H1 (cell line): ENCODE results near the gene MYO18A.

Source experiments
- CEBPB ChIP-seq: IDR thresholded peaks from 2 replicates; pipeline ENCODE4 v1.6.1; 2012; ENCODE audit warnings: low read depth, low read length
- EGR1 ChIP-seq: IDR thresholded peaks from 2 replicates; pipeline ENCODE4 v1.6.1; 2011; ENCODE audit warnings: low read depth, low read length, borderline replicate concordance
- HDAC2 ChIP-seq, 2 experiments: fragments of 300-600 bp in 1 of 2; sonication (generic) in 1 of 2; IDR thresholded peaks; 2 replicates each; pipeline ENCODE4 v1.6.1; 2011 to 2012; ENCODE audit warnings: low read depth in 2 of 2, low read length in 2 of 2, mild to moderate bottlenecking in 2 of 2, moderate library complexity in 2 of 2, borderline replicate concordance in 1 of 2, inconsistent platforms in 1 of 2
- POLR2A ChIP-seq, 2 experiments: IDR thresholded peaks; 1 replicate in 1 of 2; 2 replicates in 1 of 2; pipeline ENCODE4 v1.6.1; 2011; ENCODE audit warnings: low read depth in 2 of 2, low read length in 2 of 2, mild to moderate bottlenecking in 2 of 2; ENCODE audit errors: control extremely low read depth in 1 of 2
- TBP ChIP-seq: IDR thresholded peaks from 2 replicates; pipeline ENCODE4 v1.6.1; 2011; ENCODE audit warnings: low read depth, low read length, improper control_type of control experiment
- ZNF274 ChIP-seq: IDR thresholded peaks from 2 replicates; pipeline ENCODE4 v1.7.0; 2012; ENCODE audit warnings: low read length, borderline replicate concordance; ENCODE audit errors: extremely low read depth
- TF ChIP-seq, protein P1 (sequence below), 3 experiments: IDR thresholded peaks; 1 replicate in 2 of 3; 2 replicates in 1 of 3; pipeline versions ENCODE4 v1.5.1 to v1.6.1; 2011; ENCODE audit warnings: low read length in 3 of 3, mild to moderate bottlenecking in 3 of 3, inconsistent platforms in 2 of 3, low read depth in 1 of 3, moderate library complexity in 1 of 3; ENCODE audit not compliant: insufficient read depth in 1 of 3; ENCODE audit errors: control extremely low read depth in 1 of 3
- TF ChIP-seq, protein P2 (sequence below): IDR thresholded peaks from 2 replicates; pipeline ENCODE4 v1.6.1; 2011; ENCODE audit warnings: low read length, improper control_type of control experiment

DNA sequence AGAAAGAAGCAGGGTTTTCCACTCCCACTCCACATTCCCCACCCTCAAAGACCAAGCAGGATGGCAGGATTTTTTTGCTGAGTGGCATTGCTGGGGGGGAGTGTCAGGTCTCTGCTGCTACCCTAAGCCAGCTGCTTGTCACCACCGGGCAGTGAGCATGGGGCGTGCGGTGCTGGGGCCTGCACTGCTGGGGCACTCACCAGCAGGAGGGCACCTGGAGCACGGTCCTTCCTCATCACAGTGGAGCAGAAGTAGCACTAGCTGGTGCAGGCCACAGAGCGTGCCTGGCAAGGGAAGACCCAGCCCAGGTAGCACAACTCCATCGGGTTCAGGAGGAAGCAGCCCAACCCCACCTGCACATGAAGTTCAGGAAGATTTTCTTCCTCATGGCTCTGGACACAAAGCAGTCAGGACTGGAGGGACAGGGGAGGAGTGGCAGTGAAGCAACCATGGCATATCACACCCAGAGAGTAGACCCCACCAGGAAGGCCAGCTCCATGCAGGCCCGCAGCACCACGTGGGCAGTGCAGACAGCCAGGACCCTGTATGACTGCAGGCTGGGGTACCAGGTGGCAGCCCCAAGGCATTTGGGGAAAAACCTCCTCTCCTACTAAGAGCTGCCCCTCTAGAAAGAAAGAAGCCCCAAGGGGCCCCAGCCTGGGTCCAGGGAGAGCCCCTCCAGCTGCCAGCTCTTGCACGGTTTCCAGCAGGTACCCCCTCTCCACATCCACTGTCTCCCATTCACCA is 16.7 kb upstream of the MYO18A start:
- TF ChIP-seq EGR1 (no peak), ZNF274 (no peak), POLR2A (IDR thresholded peaks at IDR 0.05; ENCODE audit: control extremely low read depth in 1 of 2, low read depth in 2 of 2, low read length in 2 of 2) (no peak), CEBPB (no peak), HDAC2 (IDR thresholded peaks at IDR 0.05; ENCODE audit: borderline replicate concordance in 1 of 2, low read depth in 2 of 2, low read length in 2 of 2) (no peak), TBP (no peak)
- TF ChIP-seq, protein P1, sequence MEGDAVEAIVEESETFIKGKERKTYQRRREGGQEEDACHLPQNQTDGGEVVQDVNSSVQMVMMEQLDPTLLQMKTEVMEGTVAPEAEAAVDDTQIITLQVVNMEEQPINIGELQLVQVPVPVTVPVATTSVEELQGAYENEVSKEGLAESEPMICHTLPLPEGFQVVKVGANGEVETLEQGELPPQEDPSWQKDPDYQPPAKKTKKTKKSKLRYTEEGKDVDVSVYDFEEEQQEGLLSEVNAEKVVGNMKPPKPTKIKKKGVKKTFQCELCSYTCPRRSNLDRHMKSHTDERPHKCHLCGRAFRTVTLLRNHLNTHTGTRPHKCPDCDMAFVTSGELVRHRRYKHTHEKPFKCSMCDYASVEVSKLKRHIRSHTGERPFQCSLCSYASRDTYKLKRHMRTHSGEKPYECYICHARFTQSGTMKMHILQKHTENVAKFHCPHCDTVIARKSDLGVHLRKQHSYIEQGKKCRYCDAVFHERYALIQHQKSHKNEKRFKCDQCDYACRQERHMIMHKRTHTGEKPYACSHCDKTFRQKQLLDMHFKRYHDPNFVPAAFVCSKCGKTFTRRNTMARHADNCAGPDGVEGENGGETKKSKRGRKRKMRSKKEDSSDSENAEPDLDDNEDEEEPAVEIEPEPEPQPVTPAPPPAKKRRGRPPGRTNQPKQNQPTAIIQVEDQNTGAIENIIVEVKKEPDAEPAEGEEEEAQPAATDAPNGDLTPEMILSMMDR (IDR thresholded peaks at IDR 0.05; ENCODE audit: control extremely low read depth in 1 of 3, insufficient read depth in 1 of 3, low read depth in 1 of 3, low read length in 3 of 3) = no peak
- TF ChIP-seq, protein P2, sequence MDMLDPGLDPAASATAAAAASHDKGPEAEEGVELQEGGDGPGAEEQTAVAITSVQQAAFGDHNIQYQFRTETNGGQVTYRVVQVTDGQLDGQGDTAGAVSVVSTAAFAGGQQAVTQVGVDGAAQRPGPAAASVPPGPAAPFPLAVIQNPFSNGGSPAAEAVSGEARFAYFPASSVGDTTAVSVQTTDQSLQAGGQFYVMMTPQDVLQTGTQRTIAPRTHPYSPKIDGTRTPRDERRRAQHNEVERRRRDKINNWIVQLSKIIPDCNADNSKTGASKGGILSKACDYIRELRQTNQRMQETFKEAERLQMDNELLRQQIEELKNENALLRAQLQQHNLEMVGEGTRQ = no peak
